ENCODE data around the gene KCNQ1.

The KCNQ1 gene

GRCh38 chr11:2779499-2779980 lies 334.7 kb downstream of the KCNQ1 start:
- FAIRE-seq (no peak), DNase-seq (ENCODE audit: insufficient read length, low spot score) (no peak)
- TF ChIP-seq SPI1 (IDR thresholded peaks at IDR 0.05; ENCODE audit: low read depth, low read length) (no peak), PAX5 (IDR thresholded peaks at IDR 0.05; ENCODE audit: insufficient read depth, low read length, severe bottlenecking) (no peak), POLR2A (IDR thresholded peaks at IDR 0.05; ENCODE audit: low read depth, low read length) (no peak), POLR2AphosphoS5 (IDR thresholded peaks at IDR 0.05; ENCODE audit: low read depth, low read length) (no peak), POU2F2 (IDR thresholded peaks at IDR 0.05; ENCODE audit: low read depth, low read length) (no peak), TAF1 (IDR thresholded peaks at IDR 0.05; ENCODE audit: low read depth, low read length) (no peak)

- FAIRE-seq (no peak), DNase-seq (ENCODE audit: insufficient read length, low spot score) (no peak)
- no peak for TF ChIP-seq POLR2AphosphoS5 (IDR thresholded peaks at IDR 0.05; ENCODE audit: low read depth, low read length)
- TF ChIP-seq TAF1 (IDR thresholded peaks at IDR 0.05; ENCODE audit: low read depth, low read length) = no peak
- no peak for TF ChIP-seq POLR2A (IDR thresholded peaks at IDR 0.05; ENCODE audit: low read depth, low read length)
- TF ChIP-seq POU2F2 (IDR thresholded peaks at IDR 0.05; ENCODE audit: low read depth, low read length) = no peak
- TF ChIP-seq PAX5 (IDR thresholded peaks at IDR 0.05; ENCODE audit: insufficient read depth, low read length, severe bottlenecking) = no peak
- TF ChIP-seq SPI1 (IDR thresholded peaks at IDR 0.05; ENCODE audit: low read depth, low read length) = no peak
Measured at GRCh38 chr11:2779981-2780849, 335.4 kb downstream of the KCNQ1 start.

GRCh38 chr11:2780850-2781407 lies 336.1 kb downstream of the KCNQ1 start:
- no peak for DNase-seq (ENCODE audit: insufficient read length, low spot score)
- no peak for TF ChIP-seq TAF1 (IDR thresholded peaks at IDR 0.05; ENCODE audit: low read depth, low read length)
- no peak for TF ChIP-seq POLR2AphosphoS5 (IDR thresholded peaks at IDR 0.05; ENCODE audit: low read depth, low read length)
- FAIRE-seq = no peak

- DNase-seq (ENCODE audit: insufficient read length, low spot score) (no peak), FAIRE-seq (no peak)
- TF ChIP-seq SPI1 (IDR thresholded peaks at IDR 0.05; ENCODE audit: low read depth, low read length) (no peak), PAX5 (IDR thresholded peaks at IDR 0.05; ENCODE audit: insufficient read depth, low read length, severe bottlenecking) (no peak)
Measured at GRCh38 chr11:2781408-2782274, 336.8 kb downstream of the KCNQ1 start.

GRCh38 chr11:2782769-2783168 lies 338.0 kb downstream of the KCNQ1 start:
- FAIRE-seq (no peak), DNase-seq (ENCODE audit: insufficient read length, low spot score) (no peak)
- TF ChIP-seq TAF1 (IDR thresholded peaks at IDR 0.05; ENCODE audit: low read depth, low read length) (no peak), SPI1 (IDR thresholded peaks at IDR 0.05; ENCODE audit: low read depth, low read length) (no peak), POLR2A (IDR thresholded peaks at IDR 0.05; ENCODE audit: low read depth, low read length) (no peak), POU2F2 (IDR thresholded peaks at IDR 0.05; ENCODE audit: low read depth, low read length) (no peak), POLR2AphosphoS5 (IDR thresholded peaks at IDR 0.05; ENCODE audit: low read depth, low read length) (no peak), PAX5 (IDR thresholded peaks at IDR 0.05; ENCODE audit: insufficient read depth, low read length, severe bottlenecking) (no peak)

GRCh38 chr11:2783536-2784082 lies 338.8 kb downstream of the KCNQ1 start:
- TF ChIP-seq POLR2AphosphoS5 (IDR thresholded peaks at IDR 0.05; ENCODE audit: low read depth, low read length) (no peak), TAF1 (IDR thresholded peaks at IDR 0.05; ENCODE audit: low read depth, low read length) (no peak), PAX5 (IDR thresholded peaks at IDR 0.05; ENCODE audit: insufficient read depth, low read length, severe bottlenecking) (no peak), SPI1 (IDR thresholded peaks at IDR 0.05; ENCODE audit: low read depth, low read length) (no peak), POU2F2 (IDR thresholded peaks at IDR 0.05; ENCODE audit: low read depth, low read length) (no peak), POLR2A (IDR thresholded peaks at IDR 0.05; ENCODE audit: low read depth, low read length) (no peak)
- FAIRE-seq = no peak
- DNase-seq (ENCODE audit: insufficient read length, low spot score) = no peak

- FAIRE-seq = no peak
- no peak for DNase-seq (ENCODE audit: insufficient read length, low spot score)
- no peak for TF ChIP-seq PAX5 (IDR thresholded peaks at IDR 0.05; ENCODE audit: insufficient read depth, low read length, severe bottlenecking)
- TF ChIP-seq TAF1 (IDR thresholded peaks at IDR 0.05; ENCODE audit: low read depth, low read length) = no peak
- no peak for TF ChIP-seq POLR2A (IDR thresholded peaks at IDR 0.05; ENCODE audit: low read depth, low read length)
- TF ChIP-seq POU2F2 (IDR thresholded peaks at IDR 0.05; ENCODE audit: low read depth, low read length) = no peak
- TF ChIP-seq POLR2AphosphoS5 (IDR thresholded peaks at IDR 0.05; ENCODE audit: low read depth, low read length) = no peak
- TF ChIP-seq SPI1 (IDR thresholded peaks at IDR 0.05; ENCODE audit: low read depth, low read length) = no peak
Measured at GRCh38 chr11:2787816-2788167, 343.0 kb downstream of the KCNQ1 start.

GRCh38 chr11:2788168-2789071 lies 343.6 kb downstream of the KCNQ1 start:
- DNase-seq (ENCODE audit: insufficient read length, low spot score) (no peak), FAIRE-seq (no peak)
- TF ChIP-seq TAF1 (IDR thresholded peaks at IDR 0.05; ENCODE audit: low read depth, low read length) (no peak), POLR2A (IDR thresholded peaks at IDR 0.05; ENCODE audit: low read depth, low read length) (no peak), POLR2AphosphoS5 (IDR thresholded peaks at IDR 0.05; ENCODE audit: low read depth, low read length) (no peak), SPI1 (IDR thresholded peaks at IDR 0.05; ENCODE audit: low read depth, low read length) (no peak), POU2F2 (IDR thresholded peaks at IDR 0.05; ENCODE audit: low read depth, low read length) (no peak), PAX5 (IDR thresholded peaks at IDR 0.05; ENCODE audit: insufficient read depth, low read length, severe bottlenecking) (no peak)

All from GM12891 (cell line).